ENCODE measurements around the gene RALGAPA2.

DNA sequence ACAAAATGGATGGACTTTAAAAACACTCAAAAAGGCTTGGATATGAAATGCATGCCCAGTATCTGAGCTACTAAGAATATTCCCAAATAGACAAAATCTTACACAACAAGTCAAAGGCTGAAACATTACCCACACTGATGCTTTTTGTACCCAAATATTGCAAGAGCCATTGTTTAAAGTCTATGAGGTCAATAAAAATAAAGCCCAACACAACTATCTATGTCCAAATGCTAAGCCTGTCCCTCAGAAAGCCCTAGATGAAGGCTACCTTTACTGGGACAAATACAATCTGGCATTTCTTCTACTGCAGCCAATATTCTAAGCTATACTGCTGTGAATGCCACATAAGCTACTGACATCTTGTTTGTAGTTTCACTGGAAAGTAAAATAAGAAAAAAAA, 54.3 kb downstream of the RALGAPA2 start:
- TF ChIP-seq, protein P1, sequence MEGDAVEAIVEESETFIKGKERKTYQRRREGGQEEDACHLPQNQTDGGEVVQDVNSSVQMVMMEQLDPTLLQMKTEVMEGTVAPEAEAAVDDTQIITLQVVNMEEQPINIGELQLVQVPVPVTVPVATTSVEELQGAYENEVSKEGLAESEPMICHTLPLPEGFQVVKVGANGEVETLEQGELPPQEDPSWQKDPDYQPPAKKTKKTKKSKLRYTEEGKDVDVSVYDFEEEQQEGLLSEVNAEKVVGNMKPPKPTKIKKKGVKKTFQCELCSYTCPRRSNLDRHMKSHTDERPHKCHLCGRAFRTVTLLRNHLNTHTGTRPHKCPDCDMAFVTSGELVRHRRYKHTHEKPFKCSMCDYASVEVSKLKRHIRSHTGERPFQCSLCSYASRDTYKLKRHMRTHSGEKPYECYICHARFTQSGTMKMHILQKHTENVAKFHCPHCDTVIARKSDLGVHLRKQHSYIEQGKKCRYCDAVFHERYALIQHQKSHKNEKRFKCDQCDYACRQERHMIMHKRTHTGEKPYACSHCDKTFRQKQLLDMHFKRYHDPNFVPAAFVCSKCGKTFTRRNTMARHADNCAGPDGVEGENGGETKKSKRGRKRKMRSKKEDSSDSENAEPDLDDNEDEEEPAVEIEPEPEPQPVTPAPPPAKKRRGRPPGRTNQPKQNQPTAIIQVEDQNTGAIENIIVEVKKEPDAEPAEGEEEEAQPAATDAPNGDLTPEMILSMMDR (conservative IDR thresholded peaks at IDR 0.05; ENCODE audit: low read length): no peak
- TF ChIP-seq EZH2phosphoT487 (IDR thresholded peaks at IDR 0.05; ENCODE audit: borderline replicate concordance): no peak
